DND-41 (cell line): Measurements from ENCODE around the gene IDS.

Experiments
- ATAC-seq: fragments of 200-7000 bp; cut with Tn5 transposase; 3 replicates; pipeline ENCODE4 v1.9.1; 2021; ENCODE audit warnings: low read depth; ENCODE audit not compliant: insufficient read depth
- DNase-seq: peaks from one replicate; pipeline ENCODE4 v3.0.0-alpha.2; 2020
- H2AFZ ChIP-seq: 2 replicates; pipeline ENCODE4 v1.6.0; 2012; ENCODE audit warnings: low read depth, low read length
- H3K27ac ChIP-seq: 2 replicates; pipeline ENCODE4 v1.5.1; 2012; ENCODE audit warnings: low read length, inconsistent platforms
- H3K27me3 ChIP-seq: fragments of 200-600 bp; sonication (generic); 2 replicates; pipeline ENCODE4 v1.6.0; 2012; ENCODE audit warnings: low read length, mild to moderate bottlenecking, inconsistent platforms; ENCODE audit not compliant: insufficient read depth, poor library complexity
- H3K36me3 ChIP-seq: 2 replicates; pipeline ENCODE4 v1.5.1; 2012; ENCODE audit warnings: low read length, inconsistent platforms; ENCODE audit not compliant: insufficient read depth
- H3K4me1 ChIP-seq: 2 replicates; pipeline ENCODE4 v1.5.1; 2012; ENCODE audit warnings: mild to moderate bottlenecking, low read length; ENCODE audit not compliant: insufficient read depth
- H3K4me2 ChIP-seq: 2 replicates; pipeline ENCODE4 v1.6.0; 2012; ENCODE audit warnings: mild to moderate bottlenecking, moderate library complexity, low read length, inconsistent platforms; ENCODE audit not compliant: insufficient read depth
- H3K4me3 ChIP-seq, 2 experiments: fragments of 200-600 bp in 1 of 2; shearing (Covaris generic) in 1 of 2; 2 replicates each; pipeline ENCODE4 v1.5.1; 2012 to 2016; ENCODE audit warnings: inconsistent platforms in 2 of 2, low read length in 2 of 2, mild to moderate bottlenecking in 2 of 2, low read depth in 1 of 2, moderate library complexity in 1 of 2
- H3K79me2 ChIP-seq: 2 replicates; pipeline ENCODE4 v1.6.0; 2012; ENCODE audit warnings: low read length, inconsistent platforms; ENCODE audit not compliant: insufficient read depth
- H3K9ac ChIP-seq: 2 replicates; pipeline ENCODE4 v1.6.0; 2012; ENCODE audit warnings: low read depth, mild to moderate bottlenecking, inconsistent platforms, low read length, moderate library complexity
- H3K9me3 ChIP-seq: 2 replicates; pipeline ENCODE4 v1.5.1; 2012; ENCODE audit warnings: low read length, moderate library complexity, mild to moderate bottlenecking, inconsistent platforms; ENCODE audit not compliant: insufficient read depth, severe bottlenecking
- H4K20me1 ChIP-seq: 2 replicates; pipeline ENCODE4 v1.6.0; 2012; ENCODE audit warnings: low read length; ENCODE audit not compliant: insufficient read depth
- CTCF ChIP-seq: IDR thresholded peaks from 2 replicates; pipeline ENCODE4 v1.5.1; 2012; ENCODE audit warnings: borderline replicate concordance, low read length, moderate library complexity, mild to moderate bottlenecking; ENCODE audit not compliant: poor library complexity, severe bottlenecking; ENCODE audit errors: extremely low read depth
- EZH2 ChIP-seq: IDR thresholded peaks from 3 replicates; pipeline ENCODE4 v1.6.1; 2012; ENCODE audit warnings: borderline replicate concordance, low read depth, mild to moderate bottlenecking, moderate library complexity, low read length, inconsistent platforms; ENCODE audit not compliant: severe bottlenecking

IDS gene

GRCh38 chrX:149467920-149468319 lies 37.2 kb downstream of the IDS start:
- no peak overlapping the region for H2AFZ ChIP-seq
- DNase-seq (no peak), ATAC-seq (no peak)
- H3K9ac ChIP-seq: no peak overlapping the region
- no peaks in the 10 kb centered on the region for H4K20me1 ChIP-seq
- no peaks in the 10 kb centered on the region for H3K36me3 ChIP-seq
- no peaks in the 10 kb centered on the region for H3K27me3 ChIP-seq
- no peak overlapping the region for H3K4me3 ChIP-seq
- no peaks in the 10 kb centered on the region for H3K79me2 ChIP-seq
- no peaks in the 10 kb centered on the region for H3K4me1 ChIP-seq
- TF ChIP-seq EZH2: no peak
- no peak for TF ChIP-seq CTCF
- no peak overlapping the region for H3K27ac ChIP-seq
- H3K9me3 ChIP-seq: no peaks in the 10 kb centered on the region
- H3K4me2 ChIP-seq: no peak overlapping the region

GRCh38 chrX:149467461-149467860 lies 37.6 kb downstream of the IDS start:
- Histone ChIP-seq H3K27me3 (no peaks in the 10 kb centered on the region), H2AFZ (no peak overlapping the region), H3K4me3 (no peak overlapping the region), H3K4me1 (no peaks in the 10 kb centered on the region), H3K27ac (no peak overlapping the region), H3K9me3 (no peaks in the 10 kb centered on the region), H4K20me1 (no peaks in the 10 kb centered on the region), H3K9ac (no peak overlapping the region), H3K79me2 (no peaks in the 10 kb centered on the region), H3K36me3 (no peaks in the 10 kb centered on the region), H3K4me2 (no peak overlapping the region)
- TF ChIP-seq EZH2: no peak
- TF ChIP-seq CTCF: no peak
- ATAC-seq (no peak), DNase-seq (no peak)

- H3K4me1 ChIP-seq: no peaks in the 10 kb centered on the region
- H3K9ac ChIP-seq: no peak overlapping the region
- H3K79me2 ChIP-seq: no peaks in the 10 kb centered on the region
- H4K20me1 ChIP-seq: no peaks in the 10 kb centered on the region
- ATAC-seq: no peak
- DNase-seq: no peak
- H3K9me3 ChIP-seq: no peaks in the 10 kb centered on the region
- no peaks in the 10 kb centered on the region for H3K27me3 ChIP-seq
- H3K36me3 ChIP-seq: no peaks in the 10 kb centered on the region
- TF ChIP-seq CTCF: no peak
- no peak for TF ChIP-seq EZH2
- no peak overlapping the region for H3K4me2 ChIP-seq
- no peak overlapping the region for H3K27ac ChIP-seq
- no peak overlapping the region for H3K4me3 ChIP-seq
- H2AFZ ChIP-seq: no peak overlapping the region
Observed at GRCh38 chrX:149462849-149463248, 42.3 kb downstream of the IDS start.

- Histone ChIP-seq H3K4me1 (no peaks in the 10 kb centered on the region), H3K4me2 (no peak overlapping the region), H3K27me3 (no peaks in the 10 kb centered on the region), H3K79me2 (no peaks in the 10 kb centered on the region), H3K36me3 (no peaks in the 10 kb centered on the region), H4K20me1 (no peaks in the 10 kb centered on the region), H3K4me3 (no peak overlapping the region), H2AFZ (no peak overlapping the region), H3K9me3 (no peaks in the 10 kb centered on the region), H3K9ac (no peak overlapping the region), H3K27ac (no peak overlapping the region)
- TF ChIP-seq EZH2 (no peak), CTCF (no peak)
- ATAC-seq (no peak), DNase-seq (no peak)
Observed at GRCh38 chrX:149461746-149462145, 43.4 kb downstream of the IDS start.
